Omental fat pad (tissue), 4 donors: ENCODE data around the gene EPHB2. TPM values are rescaled to one million over a fixed set of nuclear protein-coding genes. Genes with fewer than 3 reads are reported as not detected.
A peak's percentile ranks its signal among the peaks of the same experiment; 100 is the strongest.
"Not testable (repeated sequence)": the region's sequence is repeated elsewhere in the genome, so short reads cannot be mapped to it uniquely, and the experiment has no call there.

Experiments used
- ATAC-seq: fragments of 150-250 bp; one replicate; pipeline ENCODE4 v1.9.1; 2016; ENCODE audit warnings: mild to moderate bottlenecking, moderate library complexity; ENCODE audit not compliant: low FRiP score
- DNase-seq: peaks from one replicate; pipeline ENCODE4 v3.0.0-alpha.2; 2019; ENCODE audit warnings: low spot score
- total RNA-seq, 4 donors: library from RNA; depleted of rRNA; stranded (reverse); fragments of >200 nt; gene quantifications; one replicate each; pipeline ENCODE4 v1.1.0, GENCODE V29; 2016
- TF ChIP-seq, protein P1 (sequence below), 3 donors: fragments of 450-650 bp; IDR thresholded peaks; one replicate each; pipeline ENCODE4 v1.5.1; 2016 to 2017; ENCODE audit warnings: antibody characterized with exemption in 3 of 3, mild to moderate bottlenecking in 3 of 3, moderate library complexity in 2 of 3

The EPHB2 gene
- total RNA-seq = 1 to 10 TPM; 3.5 to 5.5 (median 4.7) TPM

DNA sequence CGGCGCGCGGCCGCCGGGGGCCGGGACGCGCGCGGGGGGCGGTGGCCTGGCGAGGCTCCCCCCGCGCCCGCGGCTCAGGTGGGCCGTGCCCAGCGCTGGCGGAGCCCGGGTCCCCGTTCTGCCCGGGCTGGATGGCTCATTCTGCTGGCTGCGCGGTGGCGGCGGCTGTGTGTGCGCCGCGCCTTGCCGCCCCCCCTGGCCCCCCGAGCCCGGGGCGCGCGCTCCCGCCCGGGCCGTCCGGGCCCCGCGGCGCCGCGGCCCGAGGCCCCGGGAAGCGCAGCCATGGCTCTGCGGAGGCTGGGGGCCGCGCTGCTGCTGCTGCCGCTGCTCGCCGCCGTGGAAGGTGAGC is at the start of gene EPHB2:
Gene EPHB2, plus strand, starts transcription at position 139 of the 349 bp plus-strand sequence. Its CDS starts 144 bp downstream, at position 283.
- TF ChIP-seq, protein P1, sequence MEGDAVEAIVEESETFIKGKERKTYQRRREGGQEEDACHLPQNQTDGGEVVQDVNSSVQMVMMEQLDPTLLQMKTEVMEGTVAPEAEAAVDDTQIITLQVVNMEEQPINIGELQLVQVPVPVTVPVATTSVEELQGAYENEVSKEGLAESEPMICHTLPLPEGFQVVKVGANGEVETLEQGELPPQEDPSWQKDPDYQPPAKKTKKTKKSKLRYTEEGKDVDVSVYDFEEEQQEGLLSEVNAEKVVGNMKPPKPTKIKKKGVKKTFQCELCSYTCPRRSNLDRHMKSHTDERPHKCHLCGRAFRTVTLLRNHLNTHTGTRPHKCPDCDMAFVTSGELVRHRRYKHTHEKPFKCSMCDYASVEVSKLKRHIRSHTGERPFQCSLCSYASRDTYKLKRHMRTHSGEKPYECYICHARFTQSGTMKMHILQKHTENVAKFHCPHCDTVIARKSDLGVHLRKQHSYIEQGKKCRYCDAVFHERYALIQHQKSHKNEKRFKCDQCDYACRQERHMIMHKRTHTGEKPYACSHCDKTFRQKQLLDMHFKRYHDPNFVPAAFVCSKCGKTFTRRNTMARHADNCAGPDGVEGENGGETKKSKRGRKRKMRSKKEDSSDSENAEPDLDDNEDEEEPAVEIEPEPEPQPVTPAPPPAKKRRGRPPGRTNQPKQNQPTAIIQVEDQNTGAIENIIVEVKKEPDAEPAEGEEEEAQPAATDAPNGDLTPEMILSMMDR (IDR thresholded peaks at IDR 0.05) = no peak
- DNase-seq (no peak), ATAC-seq (peak; percentile 74)

DNA sequence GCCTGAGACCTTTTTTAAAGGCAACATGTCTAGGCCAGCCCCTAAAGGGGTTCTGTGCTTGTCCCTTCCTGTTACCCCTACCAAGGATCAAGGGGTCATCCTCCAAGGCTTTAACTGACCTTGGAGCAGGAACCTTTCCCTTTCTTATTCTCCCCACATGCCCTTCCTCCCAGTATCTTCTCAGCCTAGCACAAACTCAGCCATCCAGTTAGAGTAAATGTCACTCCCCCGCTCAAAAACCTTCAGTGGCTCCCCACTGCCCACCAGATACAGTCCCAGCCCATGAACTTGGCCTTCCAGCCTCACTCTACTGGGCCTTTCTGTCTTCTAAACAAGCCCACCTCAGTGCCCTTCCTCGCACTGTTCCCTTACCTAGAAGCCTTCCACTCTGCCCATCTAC is 48.8 kb upstream of the EPHB2 start:
- ATAC-seq (no peak), DNase-seq (no peak)
- TF ChIP-seq, protein P1 (IDR thresholded peaks at IDR 0.05) = no peak

DNA sequence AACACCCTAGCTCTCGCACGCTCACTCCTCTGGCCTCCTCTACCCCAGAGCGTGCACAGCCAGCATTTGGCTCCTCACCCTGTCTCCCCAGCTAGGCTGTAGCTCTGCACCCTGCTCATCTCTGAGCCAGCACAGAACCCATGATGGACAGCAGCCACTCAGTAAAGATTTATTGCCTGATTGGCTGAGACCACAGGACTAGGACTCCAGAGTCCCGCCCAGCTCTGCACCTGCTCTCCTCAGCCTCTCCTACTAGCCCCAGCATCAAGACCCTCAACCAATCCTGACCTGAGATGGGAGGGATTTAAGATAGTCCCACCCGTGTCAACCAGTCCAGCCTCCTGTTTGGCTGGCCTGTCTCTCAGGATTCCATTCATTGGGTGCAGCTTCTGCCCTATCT is 48.3 kb upstream of the EPHB2 start:
- TF ChIP-seq, protein P1 (IDR thresholded peaks at IDR 0.05) = no peak
- ATAC-seq = peak; percentile 18
- no peak for DNase-seq

DNA sequence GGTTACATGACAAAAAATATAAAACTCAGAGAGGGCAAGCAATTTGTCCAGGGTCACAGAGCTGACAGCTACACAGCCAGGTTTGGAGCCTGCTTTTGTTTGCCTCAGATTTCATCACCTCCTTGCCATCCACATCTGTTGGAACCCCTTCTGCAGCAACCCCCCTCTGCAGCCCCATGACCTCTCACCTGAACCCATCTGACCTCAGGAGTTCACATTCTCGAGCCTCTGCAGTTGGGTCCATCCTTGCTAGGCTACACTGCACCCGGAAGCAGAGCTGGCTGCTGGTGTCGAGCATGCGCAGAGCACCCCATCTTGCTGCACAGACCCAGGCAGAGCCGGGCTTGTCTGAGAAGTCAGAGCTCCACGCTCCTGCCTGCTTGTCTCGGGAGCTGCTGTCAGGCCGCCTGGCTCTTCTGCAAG is 47.6 kb upstream of the EPHB2 start:
- no peak for ATAC-seq
- DNase-seq = no peak
- TF ChIP-seq, protein P1 (IDR thresholded peaks at IDR 0.05) = no peak

DNA sequence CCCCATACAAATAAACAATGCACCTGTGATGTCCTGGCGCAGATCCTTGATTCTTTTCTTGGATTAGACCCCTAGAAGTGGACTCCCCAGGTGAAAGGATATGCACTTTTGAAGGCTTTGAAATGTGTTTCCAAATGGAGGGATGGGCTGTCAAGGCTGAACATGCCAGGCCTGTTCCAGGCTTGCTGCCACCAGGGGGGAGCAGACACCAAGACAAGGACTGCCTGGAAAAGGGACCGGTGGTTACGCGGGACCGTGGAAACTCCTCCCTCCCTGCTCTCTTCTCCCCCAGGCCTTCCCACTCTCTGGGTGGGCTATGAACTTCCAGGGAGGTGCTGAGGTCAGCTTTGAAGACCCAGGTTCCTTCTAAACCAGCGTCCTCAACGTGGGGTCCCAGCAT is 44.9 kb upstream of the EPHB2 start:
- ATAC-seq (no peak), DNase-seq (no peak)
- TF ChIP-seq, protein P1 (IDR thresholded peaks at IDR 0.05) = no peak

DNA sequence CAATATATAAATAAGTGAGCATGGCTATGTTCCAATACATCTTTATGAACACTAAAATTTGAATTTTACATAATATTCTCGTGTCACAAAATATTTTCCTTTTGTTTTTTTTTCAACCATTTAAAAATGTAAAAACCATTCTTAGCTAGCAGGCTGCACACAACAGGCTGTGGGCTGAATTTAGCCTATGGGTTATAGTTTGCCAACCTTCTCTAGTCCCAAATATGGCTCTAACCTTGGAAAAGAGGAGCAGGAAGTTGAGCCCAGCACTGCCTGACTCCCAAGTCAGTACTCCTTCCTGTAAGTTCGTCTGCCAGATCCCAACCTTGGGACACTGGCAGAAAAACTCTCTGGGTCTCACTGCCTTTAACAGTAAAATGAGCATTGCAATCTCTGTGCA is 44.2 kb upstream of the EPHB2 start:
- ATAC-seq (no peak), DNase-seq (no peak)
- TF ChIP-seq, protein P1 (IDR thresholded peaks at IDR 0.05) = no peak

DNA sequence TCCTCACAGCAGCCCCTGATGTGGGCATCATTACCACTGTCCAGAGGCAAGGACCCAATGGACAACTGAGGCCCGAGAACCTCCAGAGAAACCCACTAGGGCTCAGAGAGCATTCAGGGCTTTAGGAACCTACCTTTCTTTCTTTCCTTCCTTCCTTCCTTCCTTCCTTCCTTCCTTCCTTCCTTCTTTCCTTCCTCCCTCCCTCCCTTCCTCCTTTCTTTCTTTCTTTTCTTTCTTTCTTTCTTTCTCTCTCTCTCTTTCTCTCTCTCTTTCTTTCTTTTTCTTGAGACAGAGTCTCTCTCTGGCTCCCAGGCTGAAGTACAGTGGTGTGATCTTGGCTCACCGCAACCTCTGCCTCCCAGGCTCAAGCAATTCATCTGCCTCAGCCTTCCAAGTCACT is 41.8 kb upstream of the EPHB2 start:
- not testable (repeated sequence) for ATAC-seq, DNase-seq
